Hindlimb muscle (tissue), 1 donor: ENCODE results near the gene TMPO. TPM values are rescaled to one million over a fixed set of nuclear protein-coding genes. Genes with fewer than 3 reads are reported as not detected.
A peak's percentile ranks its signal among the peaks of the same experiment; 100 is the strongest.
"Not testable (repeated sequence)": the region's sequence is repeated elsewhere in the genome, so short reads cannot be mapped to it uniquely, and the experiment has no call there.

Source experiments
- DNase-seq: peaks from one replicate; pipeline ENCODE4 v3.0.0-alpha.2; 2013
- polyA plus RNA-seq: library from polyadenylated mRNA; unstranded; fragments of 120-200 nt; gene quantifications from one replicate; pipeline ENCODE4 v1.2.1, GENCODE V29; 2013; ENCODE audit not compliant: insufficient read length

Gene TMPO
- polyA plus RNA-seq, 1 donor: 72.4 TPM

DNA sequence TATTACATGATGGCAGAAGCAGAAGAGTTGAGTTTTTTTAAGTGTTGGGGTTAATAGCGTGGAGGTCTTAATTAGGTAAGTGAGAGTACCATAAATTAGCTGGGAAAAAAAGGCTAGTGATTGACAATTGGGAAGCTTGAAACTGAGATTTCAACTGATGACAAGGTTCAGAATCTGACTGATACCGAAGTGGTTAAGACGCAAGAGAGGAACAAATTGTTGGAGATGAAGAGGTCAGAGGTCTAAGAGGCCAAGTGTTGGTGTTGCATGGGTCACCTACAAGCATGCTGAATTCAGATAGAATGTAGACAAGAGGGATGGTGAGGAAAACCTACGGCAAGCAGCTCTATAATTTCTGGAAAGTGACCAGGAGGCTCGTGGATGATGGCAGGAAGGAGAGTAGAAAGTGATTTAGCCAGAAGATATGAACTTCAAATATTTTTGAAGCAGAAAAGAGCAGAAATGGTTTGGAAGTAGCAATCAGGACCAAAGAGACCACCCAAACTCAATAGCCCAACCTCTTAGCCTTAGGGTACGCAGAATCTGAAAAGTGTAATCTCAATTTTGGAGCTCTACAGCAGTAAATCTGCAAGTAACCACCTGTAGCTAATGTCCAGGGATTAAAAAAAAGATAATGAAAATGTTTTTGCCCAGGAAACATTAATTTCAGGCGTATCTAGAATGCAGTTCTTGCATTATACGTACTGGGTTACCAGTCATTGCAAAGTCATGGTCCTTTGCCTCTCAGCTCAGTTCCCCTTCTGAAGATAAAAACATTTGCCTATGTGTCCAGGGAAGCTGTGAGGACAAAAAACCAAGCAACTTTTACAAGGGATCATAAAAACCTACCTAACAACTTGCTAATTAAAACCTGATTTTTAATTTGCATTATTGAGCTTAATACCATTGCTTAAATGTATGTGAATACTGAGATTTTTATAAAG lies 1.7 kb upstream of the TMPO start:
- no peak for DNase-seq

DNA sequence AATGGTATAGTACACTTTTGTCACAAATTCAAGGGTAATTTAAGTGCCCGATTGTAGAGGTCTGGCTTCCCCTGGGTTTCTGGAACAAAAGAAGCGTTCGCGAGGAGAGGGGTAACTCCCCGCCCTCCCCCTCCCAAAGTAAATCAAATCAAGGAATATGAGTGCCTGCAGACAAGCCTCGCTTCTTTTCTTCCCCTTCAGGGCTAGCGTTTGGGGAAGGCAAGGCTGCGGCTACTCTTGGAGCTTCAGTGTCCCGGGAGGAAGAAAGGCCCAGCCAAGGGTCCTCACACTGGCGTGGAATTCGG lies 456 bp upstream of the TMPO start:
- DNase-seq: no peak

DNA sequence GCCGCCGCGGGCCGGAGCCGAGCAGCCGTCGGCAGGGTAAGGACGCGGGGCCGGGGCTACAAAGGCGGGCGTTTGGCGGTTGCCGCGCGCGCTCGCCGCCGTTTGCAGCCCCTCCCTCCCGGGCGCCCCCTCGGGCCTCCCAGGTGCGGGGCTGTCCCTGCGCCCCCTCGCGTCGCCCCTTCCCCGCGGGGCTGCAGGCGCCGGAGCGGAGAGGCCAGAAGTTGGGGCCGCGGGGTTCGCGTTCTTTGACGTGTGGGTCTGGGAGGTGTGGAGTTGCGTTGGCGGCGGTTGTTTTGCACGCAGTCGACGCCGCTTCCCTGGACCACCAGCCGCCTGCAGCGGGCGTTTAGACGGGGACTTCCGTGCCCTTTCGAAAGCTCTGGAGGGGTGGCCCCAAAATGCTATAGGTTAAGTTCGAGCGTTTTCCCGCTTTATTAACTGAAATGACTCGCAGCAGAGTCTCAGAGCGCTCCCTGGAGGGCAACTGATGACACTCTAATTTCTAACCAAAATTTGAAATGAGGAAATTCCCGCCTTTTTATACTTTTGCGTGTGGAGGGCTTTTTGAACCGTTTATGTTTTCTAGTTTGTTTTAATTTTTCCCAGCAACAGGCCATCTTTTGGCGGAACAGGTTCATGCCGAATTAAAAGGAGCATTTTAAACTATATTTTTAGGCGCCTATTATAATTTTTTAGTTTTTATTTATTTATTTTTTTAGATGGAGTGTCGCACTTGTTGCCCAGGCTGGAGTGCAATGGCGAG lies 902 bp downstream of the TMPO start:
- DNase-seq: peak; percentile 84

DNA sequence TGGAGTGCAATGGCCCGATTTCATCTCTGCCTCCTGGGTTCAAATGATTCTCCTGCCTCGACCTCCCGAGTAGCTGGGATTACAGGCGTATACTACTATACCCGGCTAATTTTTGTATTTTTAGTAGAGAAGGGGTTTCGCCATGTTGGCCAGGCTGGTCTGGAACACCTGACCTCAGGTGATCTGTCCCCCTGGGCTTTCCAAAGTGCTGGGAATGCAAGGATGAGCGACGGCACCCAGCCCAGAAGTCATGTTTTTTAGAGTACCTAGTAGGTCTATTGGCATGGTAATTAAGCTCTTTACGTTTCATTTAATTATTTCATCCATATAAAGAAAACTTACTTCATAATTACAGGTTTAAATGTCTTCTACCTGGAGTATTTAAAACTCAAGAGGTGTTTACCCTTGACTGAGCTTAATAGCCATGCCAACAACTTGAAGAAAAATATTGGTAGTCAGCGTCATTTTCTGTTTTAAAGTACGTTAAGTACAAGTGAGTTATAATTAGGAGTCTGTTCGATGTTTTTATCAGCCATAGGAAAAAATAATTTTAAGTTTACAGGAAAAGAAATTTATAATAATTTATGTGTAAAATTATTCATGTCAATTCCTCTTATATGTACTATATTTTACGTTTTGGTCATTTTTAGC lies 4.0 kb downstream of the TMPO start:
- no peak for DNase-seq

GRCh38 chr12:98530068-98530467 lies 14.7 kb downstream of the TMPO start:
- DNase-seq: no peak

GRCh38 chr12:98532687-98533304 lies 17.4 kb downstream of the TMPO start:
- no peak for DNase-seq

DNA sequence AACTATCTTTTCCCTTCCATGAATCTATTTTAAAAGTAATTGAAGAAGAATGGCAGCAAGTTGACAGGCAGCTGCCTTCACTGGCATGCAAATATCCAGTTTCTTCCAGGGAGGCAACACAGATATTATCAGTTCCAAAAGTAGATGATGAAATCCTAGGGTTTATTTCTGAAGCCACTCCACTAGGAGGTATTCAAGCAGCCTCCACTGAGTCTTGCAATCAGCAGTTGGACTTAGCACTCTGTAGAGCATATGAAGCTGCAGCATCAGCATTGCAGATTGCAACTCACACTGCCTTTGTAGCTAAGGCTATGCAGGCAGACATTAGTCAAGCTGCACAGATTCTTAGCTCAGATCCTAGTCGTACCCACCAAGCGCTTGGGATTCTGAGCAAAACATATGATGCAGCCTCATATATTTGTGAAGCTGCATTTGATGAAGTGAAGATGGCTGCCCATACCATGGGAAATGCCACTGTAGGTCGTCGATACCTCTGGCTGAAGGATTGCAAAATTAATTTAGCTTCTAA lies 18.4 kb downstream of the TMPO start:
- no peak for DNase-seq

DNA sequence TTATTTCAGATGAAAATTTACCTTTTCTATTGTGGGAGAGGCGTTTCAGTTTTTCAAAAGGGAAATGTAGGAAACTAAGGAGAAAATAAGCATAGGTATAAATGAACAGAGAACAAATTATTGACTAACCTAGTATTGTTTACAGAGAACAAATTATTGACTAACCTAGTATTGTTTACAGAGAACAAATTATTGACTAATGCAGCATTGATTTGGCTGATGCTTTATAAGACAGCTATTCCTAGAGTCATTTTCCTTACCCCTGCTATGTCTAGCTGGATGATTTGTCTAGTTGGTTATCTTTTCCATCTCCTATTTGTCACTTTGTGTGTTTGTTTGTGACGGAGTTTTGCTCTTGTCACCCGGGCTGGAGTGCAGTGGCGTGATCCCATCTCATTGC lies 22.6 kb downstream of the TMPO start:
- DNase-seq: no peak

DNA sequence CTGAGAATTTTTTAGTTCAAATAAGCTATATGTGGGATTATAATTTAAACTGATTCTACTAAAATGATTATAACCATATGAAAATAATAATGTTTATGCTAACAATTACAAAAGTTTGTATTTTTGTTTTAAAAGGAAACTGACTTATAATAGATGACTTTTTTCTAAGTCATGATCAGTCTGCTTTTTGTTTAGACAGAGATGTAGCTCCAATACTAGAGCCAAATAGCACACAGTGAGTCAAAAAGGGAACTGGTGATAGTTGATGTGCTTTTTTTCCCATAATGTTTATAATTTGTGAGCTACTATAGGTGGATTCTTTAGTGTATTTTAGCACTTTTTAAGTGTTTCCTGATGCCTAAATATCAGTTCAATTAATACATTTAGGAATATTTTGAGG lies 28.3 kb downstream of the TMPO start:
- DNase-seq: no peak

DNA sequence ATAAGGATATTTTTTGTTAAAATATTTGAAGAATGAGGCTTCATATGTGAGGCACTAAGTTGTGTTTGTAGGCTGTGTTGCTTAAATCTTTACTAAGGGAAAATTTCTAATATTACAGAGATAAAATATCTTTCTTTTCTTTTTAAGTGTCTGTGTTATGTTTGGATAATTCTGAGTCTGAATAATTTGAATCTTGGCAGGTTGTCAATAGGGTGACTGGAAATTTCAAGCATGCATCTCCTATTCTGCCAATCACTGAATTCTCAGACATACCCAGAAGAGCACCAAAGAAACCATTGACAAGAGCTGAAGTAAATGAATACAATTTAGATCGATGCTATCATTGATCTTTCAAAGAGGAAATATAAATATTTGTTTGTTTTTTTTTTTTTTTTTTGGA lies 29.4 kb downstream of the TMPO start:
- no peak for DNase-seq

DNA sequence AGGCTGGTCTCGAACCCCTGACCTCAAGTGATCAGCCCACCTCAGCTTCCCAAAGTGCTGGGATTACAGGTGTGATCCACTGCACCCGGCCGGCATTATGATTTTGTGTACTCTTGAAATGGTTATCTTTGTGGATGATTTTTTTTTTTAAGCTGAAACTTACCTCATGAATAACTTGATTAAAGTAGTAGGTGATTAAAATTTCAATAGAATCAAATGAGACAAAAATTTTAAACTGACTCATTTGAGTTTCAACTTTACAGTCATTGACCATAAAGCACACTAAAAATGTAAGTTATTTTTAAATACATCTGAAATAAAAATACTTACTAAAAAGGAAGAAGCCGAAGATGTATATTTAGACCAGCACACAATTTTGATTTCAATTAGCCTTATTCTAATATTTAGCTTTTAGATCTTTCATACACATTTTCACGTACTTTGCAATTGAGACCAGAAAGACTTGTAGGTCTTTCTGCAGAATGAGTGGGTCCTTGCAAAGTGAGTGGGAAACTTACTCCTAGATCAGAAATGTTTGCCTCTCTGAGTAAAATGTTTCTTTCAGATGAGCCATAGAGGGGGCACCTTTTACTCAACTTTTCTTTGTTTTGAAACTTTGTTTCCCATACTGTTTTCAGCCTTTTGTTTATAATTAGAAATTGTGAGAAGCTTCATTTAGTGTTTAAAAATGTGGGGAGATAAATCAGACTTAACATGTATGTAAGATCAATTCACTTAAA lies 34.2 kb downstream of the TMPO start:
- no peak for DNase-seq

DNA sequence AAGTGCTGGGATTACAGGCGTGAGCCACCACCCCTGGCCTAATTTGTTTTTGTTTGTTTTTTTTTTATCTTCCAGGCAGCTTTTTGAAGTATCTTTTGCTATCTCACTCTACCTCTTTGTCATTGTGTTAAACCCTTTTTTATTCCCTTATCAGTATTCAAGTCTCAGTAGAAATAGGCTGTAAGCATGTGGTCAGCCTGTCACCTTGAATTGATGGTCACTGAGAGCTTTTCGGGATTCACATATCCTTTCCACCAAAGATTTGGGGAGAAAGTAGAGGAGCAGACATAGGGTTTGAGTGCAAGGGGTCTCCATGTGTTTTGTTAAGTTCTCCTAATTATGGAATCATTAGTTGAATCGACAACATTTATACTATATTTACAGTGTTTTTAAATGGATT lies 36.4 kb downstream of the TMPO start:
- no peak for DNase-seq

DNA sequence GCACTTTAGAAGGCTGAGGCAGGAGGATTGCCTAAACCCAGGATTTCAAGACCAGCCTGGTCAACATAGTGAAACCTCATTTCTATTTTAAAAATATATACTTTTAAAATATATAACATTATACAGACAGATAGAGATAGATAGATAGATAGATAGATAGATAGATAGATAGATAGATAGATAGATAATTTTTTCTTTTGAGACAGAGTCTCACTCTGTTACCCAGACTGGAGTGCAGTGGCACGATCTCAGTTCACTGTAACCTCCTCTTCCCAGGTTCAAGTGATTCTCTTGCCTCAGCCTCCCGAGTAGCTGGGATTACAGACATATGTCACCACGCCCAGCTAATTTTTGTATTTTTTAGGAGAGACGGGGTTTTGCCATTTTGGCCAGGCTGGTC lies 42.7 kb downstream of the TMPO start:
- DNase-seq: not testable (repeated sequence)

DNA sequence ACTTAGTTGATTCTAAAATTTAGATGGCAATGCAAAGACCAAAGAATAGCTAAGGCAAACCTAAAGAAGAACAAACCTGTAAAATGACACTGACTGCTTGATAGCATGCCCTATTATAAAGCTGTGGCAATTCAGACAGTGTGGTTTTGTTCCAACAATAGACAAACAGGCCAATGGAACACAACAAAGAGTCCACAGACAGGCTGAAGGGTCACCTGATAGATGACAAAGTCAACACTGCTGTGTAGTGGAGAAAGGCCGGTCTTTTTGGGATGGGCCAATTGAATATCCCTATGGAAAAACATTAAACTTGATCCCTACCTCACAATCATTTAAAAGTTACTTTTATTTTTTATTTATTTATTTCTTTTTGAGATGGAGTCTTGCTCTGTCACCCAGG lies 44.3 kb downstream of the TMPO start:
- DNase-seq: no peak

GRCh38 chr12:98561846-98562245 lies 46.5 kb downstream of the TMPO start:
- no peak for DNase-seq

GRCh38 chr12:98572010-98572409 lies 56.6 kb downstream of the TMPO start:
- no peak for DNase-seq

- no peak for DNase-seq
Measured at GRCh38 chr12:98574110-98574509, 58.7 kb downstream of the TMPO start.

DNA sequence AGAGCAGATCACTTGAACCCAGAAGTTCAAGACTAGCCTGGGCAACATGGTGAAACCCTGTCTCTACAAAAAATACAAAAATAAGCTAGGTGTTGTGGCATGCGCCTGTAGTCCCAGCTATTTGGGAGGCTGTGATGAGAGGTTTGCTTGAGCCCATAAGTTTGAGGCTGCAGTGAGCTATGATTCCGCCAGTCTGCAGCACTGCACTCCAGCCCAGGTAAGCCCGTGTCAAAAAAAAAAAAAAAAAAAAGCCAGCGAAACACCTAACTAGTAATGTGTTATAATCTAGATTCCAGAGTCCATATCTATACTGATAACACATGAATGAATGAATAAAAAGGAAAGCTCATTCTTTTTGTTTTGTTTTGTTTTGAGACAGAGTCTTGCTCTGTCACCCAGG lies 59.6 kb downstream of the TMPO start:
- DNase-seq: no peak

DNA sequence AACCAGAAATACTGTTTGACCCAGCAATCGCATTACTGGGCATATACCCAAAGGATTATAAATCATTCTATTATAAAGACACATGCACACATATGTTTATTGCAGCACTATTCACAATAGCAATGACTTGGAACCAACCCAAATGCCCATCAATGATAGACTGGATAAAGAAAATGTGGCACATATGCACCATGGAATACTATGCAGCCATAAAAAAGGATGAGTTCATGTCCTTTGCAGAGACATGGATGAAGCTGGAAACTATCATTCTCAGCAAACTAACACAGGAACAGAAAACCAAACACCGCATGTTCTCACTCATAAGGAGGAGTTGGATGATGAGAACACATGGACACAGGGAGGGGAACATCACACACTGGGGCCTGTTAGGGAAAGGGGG lies 61.4 kb downstream of the TMPO start:
- DNase-seq: not testable (repeated sequence)

DNA sequence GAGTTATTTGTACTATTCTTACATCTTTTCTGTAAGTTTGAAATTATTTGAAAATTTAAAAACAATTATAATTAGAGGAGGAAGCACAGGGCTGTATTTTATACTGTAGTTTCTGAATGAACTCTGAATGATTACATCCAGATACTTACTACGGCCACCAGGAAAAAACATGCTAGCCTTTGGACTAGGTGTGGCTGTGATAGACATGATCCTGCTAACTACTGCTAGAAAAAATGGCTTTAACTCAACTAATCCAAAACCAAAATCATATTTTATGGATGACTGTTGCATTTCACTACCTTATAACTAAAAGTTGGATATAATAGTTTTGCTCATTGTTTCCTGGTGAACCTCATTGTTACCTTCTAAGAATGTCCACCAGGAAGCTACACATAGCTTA lies 63.0 kb downstream of the TMPO start:
- no peak for DNase-seq

DNA sequence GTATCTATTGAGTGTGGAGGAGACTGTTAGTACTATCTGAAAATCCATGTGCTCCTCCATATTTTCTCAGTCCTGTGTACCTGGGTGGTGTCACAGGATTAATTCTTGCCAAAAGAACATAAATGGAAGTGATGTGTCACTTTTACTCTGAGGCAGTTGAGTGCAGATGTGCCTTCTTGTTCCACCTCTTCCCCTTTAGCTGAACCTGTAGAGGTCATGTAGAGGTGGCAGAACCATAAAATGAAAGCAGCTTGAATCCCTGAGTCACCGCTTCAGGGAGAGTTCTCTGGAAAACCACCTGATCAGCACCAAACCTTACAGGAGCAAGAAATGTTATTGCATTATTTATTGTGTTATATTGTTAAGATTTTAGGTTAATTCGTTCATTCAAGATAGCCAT lies 63.4 kb downstream of the TMPO start:
- DNase-seq: no peak

DNA sequence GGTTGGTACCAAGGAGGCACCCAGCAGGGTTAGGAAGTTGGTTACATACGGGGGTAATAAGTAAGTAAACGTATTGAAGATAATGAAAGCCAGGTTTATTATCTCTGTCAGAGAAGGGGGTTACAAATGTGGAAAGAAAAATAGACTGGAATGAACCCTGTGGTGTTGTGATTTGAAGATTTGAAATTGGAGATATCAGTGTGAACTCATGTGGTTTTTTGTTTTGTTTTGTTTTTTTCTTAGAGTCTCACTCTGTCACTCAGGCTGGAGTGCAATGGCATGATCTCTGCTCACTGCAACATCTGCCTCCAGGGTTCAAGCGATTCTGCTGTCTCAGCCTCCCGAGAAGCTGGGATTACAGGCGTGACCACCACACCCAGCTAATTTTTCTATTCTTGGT lies 64.0 kb downstream of the TMPO start:
- no peak for DNase-seq
